Liver (tissue), 9 donors: ENCODE results near the gene PRXL2A. TPM values are rescaled to one million over a fixed set of nuclear protein-coding genes. Genes with fewer than 3 reads are reported as not detected.

Source experiments
- DNase-seq: peaks from one replicate; pipeline ENCODE4 v3.0.0-alpha.2; 2017; ENCODE audit warnings: low spot score
- H3K27ac ChIP-seq, 2 donors: one replicate each; pipeline ENCODE4 v1.7.0; 2013; ENCODE audit warnings: inconsistent platforms in 2 of 2, low read length in 2 of 2, control low read depth in 1 of 2, low read depth in 1 of 2, mild to moderate bottlenecking in 1 of 2
- H3K27me3 ChIP-seq, 4 donors: one replicate each; pipeline versions ENCODE4 v1.6.1 to v1.7.0; 2013; ENCODE audit warnings: low read length in 3 of 4, inconsistent platforms in 1 of 4, mild to moderate bottlenecking in 1 of 4, moderate library complexity in 1 of 4; ENCODE audit not compliant: control insufficient read depth in 4 of 4, insufficient read depth in 4 of 4
- H3K36me3 ChIP-seq, 4 donors: one replicate each; pipeline versions ENCODE4 v1.6.1 to v1.7.0; 2013; ENCODE audit warnings: low read length in 3 of 4, mild to moderate bottlenecking in 3 of 4, low read depth in 1 of 4, moderate library complexity in 1 of 4; ENCODE audit not compliant: control insufficient read depth in 4 of 4, insufficient read depth in 3 of 4
- H3K4me1 ChIP-seq, 4 donors: one replicate each; pipeline versions ENCODE4 v1.6.1 to v1.7.0; 2013; ENCODE audit warnings: low read length in 3 of 4, mild to moderate bottlenecking in 3 of 4, moderate library complexity in 1 of 4; ENCODE audit not compliant: control insufficient read depth in 4 of 4, insufficient read depth in 4 of 4
- H3K4me3 ChIP-seq, 3 donors: one replicate each; pipeline versions ENCODE4 v1.6.1 to v1.7.0; 2013; ENCODE audit warnings: low read length in 3 of 3, control low read depth in 1 of 3, low read depth in 1 of 3, mild to moderate bottlenecking in 1 of 3
- H3K9ac ChIP-seq, 2 donors: one replicate each; pipeline ENCODE4 v1.7.0; 2013; ENCODE audit warnings: low read length in 2 of 2, mild to moderate bottlenecking in 2 of 2, moderate library complexity in 2 of 2, control low read depth in 1 of 2, low read depth in 1 of 2
- H3K9me3 ChIP-seq, 4 donors: one replicate each; pipeline versions ENCODE4 v1.6.1 to v1.7.0; 2013; ENCODE audit warnings: low read length in 3 of 4; ENCODE audit not compliant: control insufficient read depth in 4 of 4
- EGR1 ChIP-seq, 2 donors: IDR thresholded peaks; 2 replicates each; pipeline ENCODE4 v1.6.1; 2016 to 2018; ENCODE audit warnings: antibody characterized with exemption in 2 of 2, low read depth in 2 of 2
- FOXA1 ChIP-seq: IDR thresholded peaks from 2 replicates; pipeline ENCODE4 v1.6.1; 2016; ENCODE audit warnings: antibody characterized with exemption
- FOXA2 ChIP-seq: IDR thresholded peaks from 2 replicates; pipeline ENCODE4 v1.6.1; 2016; ENCODE audit warnings: antibody characterized with exemption
- GABPA ChIP-seq, 2 donors: IDR thresholded peaks in 1 of 2; conservative IDR thresholded peaks in 1 of 2; 2 replicates each; pipeline ENCODE4 v1.6.1; 2016; ENCODE audit warnings: antibody characterized with exemption in 2 of 2, mild to moderate bottlenecking in 1 of 2, moderate library complexity in 1 of 2
- HNF4A ChIP-seq, 2 donors: conservative IDR thresholded peaks; 2 replicates each; pipeline ENCODE4 v1.6.1; 2016; ENCODE audit warnings: antibody characterized with exemption in 2 of 2, mild to moderate bottlenecking in 2 of 2
- HNF4G ChIP-seq: IDR thresholded peaks from 2 replicates; pipeline ENCODE4 v1.6.1; 2016; ENCODE audit warnings: antibody characterized with exemption
- JUND ChIP-seq, 2 donors: IDR thresholded peaks; 2 replicates each; pipeline ENCODE4 v1.6.1; 2016; ENCODE audit warnings: antibody characterized with exemption in 2 of 2
- RAD21 ChIP-seq, 2 donors: IDR thresholded peaks; 2 replicates each; pipeline ENCODE4 v1.6.1; 2016; ENCODE audit warnings: antibody characterized with exemption in 2 of 2, mild to moderate bottlenecking in 2 of 2
- RXRA ChIP-seq, 2 donors: IDR thresholded peaks; 2 replicates each; pipeline ENCODE4 v1.6.1; 2017 to 2018; ENCODE audit warnings: antibody characterized with exemption in 2 of 2, mild to moderate bottlenecking in 1 of 2
- TAF1 ChIP-seq: conservative IDR thresholded peaks from 2 replicates; pipeline ENCODE4 v1.6.1; 2016; ENCODE audit warnings: antibody characterized with exemption, mild to moderate bottlenecking
- YY1 ChIP-seq: IDR thresholded peaks from 2 replicates; pipeline ENCODE4 v1.6.1; 2016; ENCODE audit warnings: antibody characterized with exemption, mild to moderate bottlenecking
- WGBS: extraction: QIAGEN DNeasy Blood & Tissue Kit; methylation state at CpG from one replicate; pipeline ENCODE4 v1.1.7; 2013; 5-methylcytosine and 5-hydroxymethylcytosine counted together
- polyA plus RNA-seq, 2 donors: library from polyadenylated mRNA; stranded (reverse) in 1 of 2; unstranded in 1 of 2; fragments of 200-250 nt in 1 of 2; fragments of >200 nt in 1 of 2; fragmentation: Nextera tagmentation in 1 of 2; extraction: Ambion mirVana in 1 of 2; gene quantifications; one replicate each; pipeline versions ENCODE4 v1.2.1 to v1.2.3, GENCODE V29; 2013 to 2015
- total RNA-seq, 2 donors: library from RNA; depleted of rRNA; stranded (reverse); fragments of >200 nt; gene quantifications; one replicate each; pipeline ENCODE4 v1.2.3, GENCODE V29; 2014
- TF ChIP-seq, protein P1 (sequence below): IDR thresholded peaks from 2 replicates; pipeline ENCODE4 v1.6.1; 2016; ENCODE audit warnings: antibody characterized with exemption, mild to moderate bottlenecking
- TF ChIP-seq, protein P2 (sequence below): IDR thresholded peaks from 2 replicates; pipeline ENCODE4 v1.6.1; 2016; ENCODE audit warnings: antibody characterized with exemption
- TF ChIP-seq, protein P3 (sequence below): fragments of 150-350 bp; IDR thresholded peaks from 2 replicates; pipeline ENCODE4 v1.5.1; 2017; ENCODE audit warnings: improper control_type of control experiment, low read depth, low read length; ENCODE audit not compliant: missing input control
- donor health status: healthy.
- donor health status: healthy.
- donor health status: healthy.
- donor health status: healthy.
- donor health status: healthy.

The PRXL2A gene
- total and polyA plus RNA-seq, 4 donors: 48.5 to 87.4 (median 54.1) TPM

DNA sequence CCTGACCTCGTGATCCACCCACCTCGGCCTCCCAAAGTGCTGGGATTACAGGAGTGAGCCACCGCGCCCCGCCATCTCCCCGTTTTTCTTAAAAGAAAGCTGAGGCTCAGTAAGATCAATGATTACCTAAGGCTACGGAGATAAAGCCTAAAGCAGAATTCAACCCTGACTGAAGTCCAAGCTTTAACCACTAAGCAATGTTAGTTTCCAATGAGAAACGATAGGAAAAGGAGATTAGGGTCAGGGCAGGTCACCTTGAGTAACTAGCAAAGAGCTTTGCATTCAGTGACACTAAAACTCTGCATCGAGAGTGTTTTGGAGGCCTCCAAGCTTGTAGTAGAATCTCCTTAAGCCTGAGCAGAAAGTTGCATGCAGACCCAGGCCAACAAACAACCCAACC is 17.6 kb upstream of the PRXL2A start:
- H3K4me3 ChIP-seq: no peak overlapping the region
- H3K4me1 ChIP-seq: peaks cover 0 to 2% (median 0%) of the 10 kb centered on the region in 4 donors
- H3K36me3 ChIP-seq: no peaks in the 10 kb centered on the region
- H3K9ac ChIP-seq: no peak overlapping the region
- TF ChIP-seq FOXA1 (no peak), HNF4G (peak; percentile 39), EGR1 (IDR thresholded peaks at IDR 0.05; ENCODE audit: low read depth in 2 of 2) (no peak), RAD21 (IDR thresholded peaks at IDR 0.05) (no peak), RXRA (IDR thresholded peaks at IDR 0.05) (peak in 1 of 2 donors; percentile 32), FOXA2 (no peak), TAF1 (no peak), HNF4A (conservative IDR thresholded peaks at IDR 0.05) (peak; percentile 30 to 66), YY1 (no peak), JUND (IDR thresholded peaks at IDR 0.05) (no peak), GABPA (IDR thresholded peaks at IDR 0.05 in 1 of 2, conservative IDR thresholded peaks at IDR 0.05 in 1 of 2) (no peak)
- TF ChIP-seq, protein P1, sequence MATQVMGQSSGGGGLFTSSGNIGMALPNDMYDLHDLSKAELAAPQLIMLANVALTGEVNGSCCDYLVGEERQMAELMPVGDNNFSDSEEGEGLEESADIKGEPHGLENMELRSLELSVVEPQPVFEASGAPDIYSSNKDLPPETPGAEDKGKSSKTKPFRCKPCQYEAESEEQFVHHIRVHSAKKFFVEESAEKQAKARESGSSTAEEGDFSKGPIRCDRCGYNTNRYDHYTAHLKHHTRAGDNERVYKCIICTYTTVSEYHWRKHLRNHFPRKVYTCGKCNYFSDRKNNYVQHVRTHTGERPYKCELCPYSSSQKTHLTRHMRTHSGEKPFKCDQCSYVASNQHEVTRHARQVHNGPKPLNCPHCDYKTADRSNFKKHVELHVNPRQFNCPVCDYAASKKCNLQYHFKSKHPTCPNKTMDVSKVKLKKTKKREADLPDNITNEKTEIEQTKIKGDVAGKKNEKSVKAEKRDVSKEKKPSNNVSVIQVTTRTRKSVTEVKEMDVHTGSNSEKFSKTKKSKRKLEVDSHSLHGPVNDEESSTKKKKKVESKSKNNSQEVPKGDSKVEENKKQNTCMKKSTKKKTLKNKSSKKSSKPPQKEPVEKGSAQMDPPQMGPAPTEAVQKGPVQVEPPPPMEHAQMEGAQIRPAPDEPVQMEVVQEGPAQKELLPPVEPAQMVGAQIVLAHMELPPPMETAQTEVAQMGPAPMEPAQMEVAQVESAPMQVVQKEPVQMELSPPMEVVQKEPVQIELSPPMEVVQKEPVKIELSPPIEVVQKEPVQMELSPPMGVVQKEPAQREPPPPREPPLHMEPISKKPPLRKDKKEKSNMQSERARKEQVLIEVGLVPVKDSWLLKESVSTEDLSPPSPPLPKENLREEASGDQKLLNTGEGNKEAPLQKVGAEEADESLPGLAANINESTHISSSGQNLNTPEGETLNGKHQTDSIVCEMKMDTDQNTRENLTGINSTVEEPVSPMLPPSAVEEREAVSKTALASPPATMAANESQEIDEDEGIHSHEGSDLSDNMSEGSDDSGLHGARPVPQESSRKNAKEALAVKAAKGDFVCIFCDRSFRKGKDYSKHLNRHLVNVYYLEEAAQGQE: no peak
- H3K27me3 ChIP-seq: no peaks in the 10 kb centered on the region
- H3K27ac ChIP-seq: no peak overlapping the region
- 65% methylated on average over 9 of the region's 9 CpGs for WGBS
- no peaks in the 10 kb centered on the region for H3K9me3 ChIP-seq
- DNase-seq: no peak

DNA sequence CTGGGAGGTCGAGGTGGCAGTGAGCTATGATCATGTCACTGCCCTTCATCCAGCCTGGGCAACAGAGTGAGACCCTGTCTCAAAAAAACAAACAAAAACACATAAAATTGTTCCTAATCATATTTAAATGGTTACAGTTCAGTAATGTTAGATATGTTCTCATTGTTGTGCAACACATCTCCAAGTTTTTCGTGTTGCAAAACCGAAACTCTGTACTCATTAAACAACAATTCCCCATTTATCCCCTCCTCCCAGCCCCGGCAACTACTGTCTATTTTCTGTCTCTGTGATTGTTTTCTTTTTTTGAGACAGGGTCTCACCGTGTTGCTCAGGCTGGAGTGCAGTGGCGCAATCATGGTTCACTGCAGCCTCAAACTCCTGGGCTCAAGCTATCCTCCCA is 16.1 kb upstream of the PRXL2A start:
- TF ChIP-seq, protein P1: no peak
- TF ChIP-seq HNF4A (conservative IDR thresholded peaks at IDR 0.05): peak; percentile 13 to 23
- TF ChIP-seq, protein P2, sequence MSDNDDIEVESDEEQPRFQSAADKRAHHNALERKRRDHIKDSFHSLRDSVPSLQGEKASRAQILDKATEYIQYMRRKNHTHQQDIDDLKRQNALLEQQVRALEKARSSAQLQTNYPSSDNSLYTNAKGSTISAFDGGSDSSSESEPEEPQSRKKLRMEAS: no peak
- peak in 1 of 2 donors; percentile 4 for TF ChIP-seq RXRA (IDR thresholded peaks at IDR 0.05)
- TF ChIP-seq GABPA (IDR thresholded peaks at IDR 0.05 in 1 of 2, conservative IDR thresholded peaks at IDR 0.05 in 1 of 2): no peak
- TF ChIP-seq, protein P3, sequence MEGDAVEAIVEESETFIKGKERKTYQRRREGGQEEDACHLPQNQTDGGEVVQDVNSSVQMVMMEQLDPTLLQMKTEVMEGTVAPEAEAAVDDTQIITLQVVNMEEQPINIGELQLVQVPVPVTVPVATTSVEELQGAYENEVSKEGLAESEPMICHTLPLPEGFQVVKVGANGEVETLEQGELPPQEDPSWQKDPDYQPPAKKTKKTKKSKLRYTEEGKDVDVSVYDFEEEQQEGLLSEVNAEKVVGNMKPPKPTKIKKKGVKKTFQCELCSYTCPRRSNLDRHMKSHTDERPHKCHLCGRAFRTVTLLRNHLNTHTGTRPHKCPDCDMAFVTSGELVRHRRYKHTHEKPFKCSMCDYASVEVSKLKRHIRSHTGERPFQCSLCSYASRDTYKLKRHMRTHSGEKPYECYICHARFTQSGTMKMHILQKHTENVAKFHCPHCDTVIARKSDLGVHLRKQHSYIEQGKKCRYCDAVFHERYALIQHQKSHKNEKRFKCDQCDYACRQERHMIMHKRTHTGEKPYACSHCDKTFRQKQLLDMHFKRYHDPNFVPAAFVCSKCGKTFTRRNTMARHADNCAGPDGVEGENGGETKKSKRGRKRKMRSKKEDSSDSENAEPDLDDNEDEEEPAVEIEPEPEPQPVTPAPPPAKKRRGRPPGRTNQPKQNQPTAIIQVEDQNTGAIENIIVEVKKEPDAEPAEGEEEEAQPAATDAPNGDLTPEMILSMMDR: no peak
- H3K27ac ChIP-seq: peak overlapping the region in 1 of 2 donors; percentile 53
- peak overlapping the region in 1 of 2 donors; percentile 28 for H3K9ac ChIP-seq

More for the DNA sequence above, 16.1 kb upstream of the PRXL2A start:
- Histone ChIP-seq H3K27me3 (no peaks in the 10 kb centered on the region), H3K4me1 (peaks cover 0 to 2% (median 0%) of the 10 kb centered on the region in 4 donors), H3K9me3 (no peaks in the 10 kb centered on the region), H3K4me3 (no peak overlapping the region), H3K36me3 (no peaks in the 10 kb centered on the region)
- 46% methylated on average over 6 of the region's 6 CpGs for WGBS
- DNase-seq: no peak
